ENCODE data around the gene ACAD9.

Gene ACAD9

DNA sequence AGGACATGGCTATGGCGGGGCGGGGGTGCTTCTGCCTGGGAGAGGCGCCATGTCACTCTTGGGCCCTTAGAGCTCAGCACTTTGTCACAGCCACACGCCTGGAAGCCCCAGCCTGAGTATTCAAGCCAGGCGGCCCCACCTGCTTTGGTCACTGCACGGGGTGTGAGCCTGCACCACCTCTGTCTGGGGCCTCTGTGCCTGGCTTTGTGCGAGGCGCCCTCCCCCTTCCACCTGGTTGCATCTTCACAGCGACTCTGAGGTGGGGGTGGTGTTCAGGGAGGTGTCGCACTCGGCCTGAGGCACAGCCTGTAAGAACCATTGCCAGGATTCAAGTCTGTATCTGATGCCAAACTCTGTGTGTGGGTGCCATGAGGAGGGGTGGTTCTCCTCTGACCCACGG lies 24.1 kb downstream of the ACAD9 start:
- no peak for TF ChIP-seq CTCF (IDR thresholded peaks at IDR 0.05; ENCODE audit: borderline replicate concordance, insufficient read depth, low read depth, low read length)
- H3K4me3 ChIP-seq (ENCODE audit: low read depth, low read length): no peak overlapping the region

- no peak for TF ChIP-seq CTCF (IDR thresholded peaks at IDR 0.05; ENCODE audit: borderline replicate concordance, insufficient read depth, low read depth, low read length)
- no peak overlapping the region for H3K4me3 ChIP-seq (ENCODE audit: low read depth, low read length)
Observed at GRCh38 chr3:128906031-128906803, 26.8 kb downstream of the ACAD9 start.

DNA sequence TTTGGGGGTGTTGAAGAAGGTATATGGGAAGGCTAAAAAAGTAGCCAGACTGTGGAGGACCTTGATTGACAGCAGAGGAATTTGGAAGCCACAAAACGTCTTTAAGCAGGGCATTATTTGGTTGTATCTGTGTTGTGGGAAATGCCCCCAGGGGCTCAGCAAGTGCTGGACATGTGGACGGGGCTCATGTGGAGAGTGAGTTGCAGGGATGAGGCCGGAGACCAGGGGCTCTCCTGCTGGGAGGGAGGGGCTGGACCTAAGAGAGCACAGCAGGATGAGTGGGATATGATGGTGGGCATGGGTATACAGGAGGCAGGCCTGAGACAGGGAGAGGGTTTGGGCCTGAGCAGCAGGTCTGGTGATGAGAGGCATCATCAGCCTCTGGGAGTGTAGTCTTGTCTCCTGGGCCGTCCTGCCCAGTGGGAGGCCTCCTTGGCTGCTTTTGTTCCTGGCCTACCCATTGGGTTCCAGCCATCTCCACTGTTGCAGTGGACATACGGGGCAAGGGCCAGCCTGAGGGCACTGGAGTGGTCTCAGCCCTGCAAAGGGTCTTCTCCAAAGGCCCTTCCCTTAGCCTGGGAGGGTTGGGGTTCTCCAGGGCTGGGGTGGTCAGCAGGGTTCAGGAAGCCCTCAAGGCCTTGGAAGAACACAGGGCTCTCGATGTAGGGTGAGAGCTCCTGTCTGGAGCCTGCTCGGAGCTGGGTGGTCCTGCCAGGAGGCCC lies 27.5 kb downstream of the ACAD9 start:
- no peak for TF ChIP-seq CTCF (IDR thresholded peaks at IDR 0.05; ENCODE audit: borderline replicate concordance, insufficient read depth, low read depth, low read length)
- H3K4me3 ChIP-seq (ENCODE audit: low read depth, low read length): no peak overlapping the region

- no peak for TF ChIP-seq CTCF (IDR thresholded peaks at IDR 0.05; ENCODE audit: borderline replicate concordance, insufficient read depth, low read depth, low read length)
- H3K4me3 ChIP-seq (ENCODE audit: low read depth, low read length): no peak overlapping the region
Observed at GRCh38 chr3:128907706-128908445, 28.5 kb downstream of the ACAD9 start.

DNA sequence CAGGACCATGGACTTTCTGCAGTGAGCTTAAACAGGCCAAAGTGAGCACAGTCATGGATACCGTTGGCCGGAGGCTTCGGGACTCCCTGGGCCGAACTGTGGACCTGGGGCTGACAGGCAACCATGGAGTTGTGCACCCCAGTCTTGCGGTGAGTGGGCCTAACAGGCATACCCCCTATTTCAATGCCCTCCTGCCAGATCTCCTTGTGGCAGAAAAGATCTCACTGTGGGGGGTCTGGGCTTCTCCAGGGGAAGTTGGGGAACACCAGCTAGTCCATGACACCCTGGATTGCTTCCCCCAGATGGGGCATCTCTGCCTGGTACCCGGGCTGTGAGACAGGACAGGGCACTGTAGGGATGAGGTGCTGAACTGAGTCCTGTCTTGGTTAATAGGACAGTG lies 29.5 kb downstream of the ACAD9 start:
- TF ChIP-seq CTCF (IDR thresholded peaks at IDR 0.05; ENCODE audit: borderline replicate concordance, insufficient read depth, low read depth, low read length): no peak
- H3K4me3 ChIP-seq (ENCODE audit: low read depth, low read length): no peak overlapping the region

- H3K4me3 ChIP-seq (ENCODE audit: low read depth, low read length): no peak overlapping the region
- no peak for TF ChIP-seq CTCF (IDR thresholded peaks at IDR 0.05; ENCODE audit: borderline replicate concordance, insufficient read depth, low read depth, low read length)
Observed at GRCh38 chr3:128910006-128910405, 30.6 kb downstream of the ACAD9 start.
